MG63 (cell line): ENCODE results near the gene STRBP. TPM values are rescaled to one million over a fixed set of nuclear protein-coding genes. Genes with fewer than 3 reads are reported as not detected.
"Not testable (repeated sequence)": the region's sequence is repeated elsewhere in the genome, so short reads cannot be mapped to it uniquely, and the experiment has no call there.

ENCODE experiments used
- DNase-seq: peaks from one replicate; pipeline ENCODE4 v3.0.0-alpha.2; 2020
- H3K27me3 ChIP-seq: fragments of 250-450 bp; sonication (Bioruptor Pico); 2 replicates; pipeline ENCODE4 v1.5.1; 2020; ENCODE audit warnings: mild to moderate bottlenecking, moderate library complexity
- H3K36me3 ChIP-seq: fragments of 250-450 bp; sonication (Bioruptor Pico); 2 replicates; pipeline ENCODE4 v1.5.1; 2020; ENCODE audit warnings: mild to moderate bottlenecking, moderate library complexity
- H3K4me3 ChIP-seq: fragments of 250-450 bp; sonication (Bioruptor Pico); 2 replicates; pipeline ENCODE4 v1.5.1; 2020; ENCODE audit warnings: mild to moderate bottlenecking, moderate library complexity
- H3K9me3 ChIP-seq: fragments of 250-450 bp; sonication (Bioruptor Pico); 2 replicates; pipeline ENCODE4 v1.5.1; 2020; ENCODE audit warnings: mild to moderate bottlenecking, moderate library complexity
- total RNA-seq: library from RNA; depleted of rRNA; stranded (reverse); fragments of >200 nt; shearing (Covaris generic); gene quantifications from 2 replicates; pipeline ENCODE4 v1.2.3, GENCODE V29; 2014; ENCODE audit warnings: low replicate concordance; rRNA removed

Gene STRBP
- total RNA-seq: 8.1 and 8.6 TPM in 2 replicates

DNA sequence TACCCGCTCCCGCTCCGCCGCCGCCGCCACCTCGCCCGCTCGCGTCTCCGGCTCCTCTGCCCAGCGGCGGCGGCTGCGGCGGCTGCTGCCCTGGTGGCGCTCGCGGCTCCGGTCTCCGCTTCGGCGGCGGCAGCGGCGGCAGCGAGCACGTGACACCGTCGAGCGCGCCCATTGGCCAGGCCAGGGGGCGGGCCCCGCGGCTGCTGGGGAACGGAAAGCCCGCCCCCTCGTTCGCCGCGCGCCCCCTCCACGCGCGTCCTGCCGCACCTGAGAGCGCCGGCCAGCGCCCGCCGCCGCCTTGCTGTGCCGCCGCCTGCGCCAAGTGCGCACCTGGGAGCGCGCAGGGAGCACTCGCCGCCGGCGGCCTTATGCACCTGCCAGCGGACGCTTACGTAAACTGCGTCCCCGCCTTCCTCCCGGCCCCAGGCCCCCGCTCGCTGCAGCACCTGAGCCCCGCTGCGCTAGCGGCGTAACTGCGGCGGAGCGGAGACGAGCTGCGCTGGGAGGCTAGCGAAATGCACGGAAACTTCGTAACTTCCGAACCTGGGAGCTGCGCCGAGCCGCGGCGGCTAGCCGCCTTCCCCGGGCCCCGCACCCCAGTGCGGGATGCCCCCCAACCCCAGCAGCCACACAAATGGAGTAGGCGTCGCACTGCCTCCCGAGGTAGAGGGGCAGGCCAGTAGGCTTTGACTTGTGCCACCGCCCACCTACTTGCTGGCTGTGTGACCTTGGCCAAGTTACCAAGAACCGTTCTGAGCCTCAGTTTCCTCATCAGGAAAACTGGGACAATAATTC is at the start of gene STRBP:
Gene STRBP, minus strand, starts transcription at position 122 of the 795 bp plus-strand sequence. CDS start 84,452 bp downstream, outside the sequence.
- DNase-seq: peak; percentile 82
- peak within 1 kb of the TSS; percentile 63 for H3K4me3 ChIP-seq
- H3K27me3 ChIP-seq: peaks cover 12% of the 10 kb centered on the region; the same call in 1 of the 2 replicates
- no peaks in the 10 kb centered on the region for H3K9me3 ChIP-seq
- no peaks in the 10 kb centered on the region for H3K36me3 ChIP-seq

DNA sequence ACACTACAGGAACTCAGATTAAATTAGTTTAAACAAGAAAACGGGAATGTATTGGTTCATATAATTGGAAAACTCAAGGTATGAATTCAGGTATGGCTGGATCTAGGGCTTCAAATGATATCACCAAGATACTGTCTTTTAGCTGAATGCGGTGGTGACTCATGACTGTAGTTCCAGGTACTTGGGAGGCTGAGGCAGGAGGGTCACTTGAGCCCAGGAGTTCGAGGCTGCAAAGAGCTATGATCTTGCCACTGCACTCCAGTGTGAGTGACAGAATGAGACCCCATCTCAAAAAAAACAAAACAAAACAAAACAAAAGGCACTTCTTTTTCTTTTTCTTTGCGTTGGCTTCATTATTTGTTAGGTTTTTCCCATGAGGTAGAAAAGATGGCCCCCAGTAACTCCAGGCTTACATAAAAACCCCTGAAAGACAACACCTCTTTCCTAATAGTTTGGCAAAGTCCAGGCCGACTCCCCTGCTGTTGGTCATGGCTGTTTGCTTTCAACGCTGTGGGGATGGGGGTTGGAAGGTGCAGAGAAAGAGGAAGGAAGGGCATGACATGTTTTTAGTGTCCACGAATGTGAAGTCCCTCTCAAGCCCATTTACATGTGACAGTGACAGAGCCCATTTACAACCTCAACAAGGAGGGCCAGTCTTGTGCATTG is 47.8 kb upstream of the STRBP start:
- H3K4me3 ChIP-seq: no peak overlapping the region
- no peak for DNase-seq
- H3K9me3 ChIP-seq: no peaks in the 10 kb centered on the region
- no peaks in the 10 kb centered on the region for H3K36me3 ChIP-seq
- no peaks in the 10 kb centered on the region for H3K27me3 ChIP-seq

DNA sequence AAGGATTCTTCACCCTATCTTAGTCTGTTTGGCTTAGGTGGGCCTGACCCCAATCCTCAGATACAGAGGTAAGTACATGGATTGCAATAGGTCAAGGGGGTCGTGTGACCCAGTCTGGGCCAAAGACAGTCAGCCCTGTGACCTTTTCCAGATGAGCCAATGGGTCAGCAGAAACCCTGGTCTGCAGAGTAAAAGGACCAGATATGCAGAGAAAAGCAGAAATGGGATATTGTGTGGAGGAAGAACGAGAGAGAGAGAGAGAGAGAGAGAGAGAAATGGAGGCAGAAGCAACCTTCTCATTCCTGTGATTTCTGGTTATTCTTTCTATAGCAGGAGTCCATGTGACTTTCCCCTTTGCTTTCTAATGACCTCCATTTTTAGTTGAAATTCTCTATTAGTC is 47.2 kb upstream of the STRBP start:
- no peaks in the 10 kb centered on the region for H3K9me3 ChIP-seq
- no peak overlapping the region for H3K4me3 ChIP-seq
- no peaks in the 10 kb centered on the region for H3K27me3 ChIP-seq
- no peaks in the 10 kb centered on the region for H3K36me3 ChIP-seq
- no peak for DNase-seq

DNA sequence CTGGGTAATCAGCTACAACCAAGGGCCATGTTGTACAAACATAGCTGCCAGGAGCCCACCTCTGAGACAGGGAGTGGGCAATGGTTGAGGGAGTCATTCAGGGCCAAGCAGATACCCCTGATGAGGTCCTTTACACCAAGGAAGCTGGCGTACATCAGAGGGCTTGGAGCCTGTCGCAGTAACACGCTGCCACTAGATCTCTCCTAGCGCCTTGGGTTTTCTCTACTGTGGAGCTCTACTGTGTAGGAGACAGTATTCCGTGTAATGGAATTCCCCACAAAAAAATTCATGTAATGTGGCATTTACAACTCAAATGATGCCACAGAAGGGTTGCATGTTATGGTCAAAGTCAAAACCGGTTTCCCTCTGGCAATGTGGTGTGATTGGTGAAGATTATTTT is 46.2 kb upstream of the STRBP start:
- H3K9me3 ChIP-seq: no peaks in the 10 kb centered on the region
- DNase-seq: no peak
- no peaks in the 10 kb centered on the region for H3K36me3 ChIP-seq
- no peaks in the 10 kb centered on the region for H3K27me3 ChIP-seq
- no peak overlapping the region for H3K4me3 ChIP-seq

DNA sequence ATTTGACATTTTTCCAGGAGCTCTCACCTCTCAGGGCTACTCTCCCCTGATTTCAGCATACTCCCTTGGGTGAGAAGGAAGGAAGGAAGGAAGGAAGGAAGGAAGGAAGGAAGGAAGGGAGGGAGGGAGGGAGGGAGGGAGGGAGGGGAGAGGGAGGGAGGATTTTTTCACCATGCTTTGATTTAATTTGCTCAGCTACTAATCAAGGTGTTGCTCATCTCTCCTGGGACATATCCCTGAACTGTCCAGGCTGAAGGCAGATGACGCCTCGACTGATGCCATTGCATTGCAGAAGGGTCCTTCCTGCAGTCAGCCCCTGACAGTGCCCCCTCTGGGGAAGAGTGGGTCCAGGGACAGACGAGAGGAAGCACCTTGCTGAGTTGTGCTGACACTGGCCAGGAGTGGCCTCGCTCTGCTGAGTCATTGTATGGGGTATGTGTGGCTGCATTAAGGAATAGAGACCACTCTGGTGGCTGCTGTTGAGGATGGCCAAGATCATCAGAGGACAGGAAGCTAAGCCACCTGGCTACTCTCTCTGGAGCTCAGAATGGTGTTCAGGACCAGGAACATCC is 44.0 kb upstream of the STRBP start:
- H3K36me3 ChIP-seq: no peaks in the 10 kb centered on the region
- H3K4me3 ChIP-seq: no peak overlapping the region
- no peaks in the 10 kb centered on the region for H3K27me3 ChIP-seq
- no peak for DNase-seq
- H3K9me3 ChIP-seq: no peaks in the 10 kb centered on the region

DNA sequence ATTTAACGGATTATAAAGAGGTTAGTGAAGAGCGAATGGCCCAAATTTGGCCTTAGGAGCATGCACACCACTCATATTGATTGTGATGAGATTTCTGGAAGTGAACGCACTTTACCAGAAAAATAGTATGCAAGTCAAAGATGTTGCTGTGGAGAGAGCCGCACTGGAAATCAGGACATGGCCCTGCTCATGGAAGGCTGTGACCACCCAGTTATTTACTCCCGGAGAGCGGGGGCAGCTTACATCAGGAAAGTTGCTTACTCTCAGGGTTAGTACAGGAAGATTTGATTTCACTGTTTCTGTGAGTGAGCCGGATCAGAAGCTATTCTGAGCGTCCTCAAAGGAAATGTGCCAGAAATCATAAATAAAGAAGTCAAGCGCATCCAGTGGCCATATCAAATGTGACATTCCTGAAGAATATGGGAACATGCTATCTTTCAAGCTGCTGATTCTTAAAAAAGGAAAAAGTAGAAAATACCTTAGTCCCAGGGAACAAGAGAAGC is 42.9 kb upstream of the STRBP start:
- no peak for DNase-seq
- Histone ChIP-seq H3K36me3 (no peaks in the 10 kb centered on the region), H3K4me3 (no peak overlapping the region), H3K27me3 (no peaks in the 10 kb centered on the region), H3K9me3 (no peaks in the 10 kb centered on the region)

DNA sequence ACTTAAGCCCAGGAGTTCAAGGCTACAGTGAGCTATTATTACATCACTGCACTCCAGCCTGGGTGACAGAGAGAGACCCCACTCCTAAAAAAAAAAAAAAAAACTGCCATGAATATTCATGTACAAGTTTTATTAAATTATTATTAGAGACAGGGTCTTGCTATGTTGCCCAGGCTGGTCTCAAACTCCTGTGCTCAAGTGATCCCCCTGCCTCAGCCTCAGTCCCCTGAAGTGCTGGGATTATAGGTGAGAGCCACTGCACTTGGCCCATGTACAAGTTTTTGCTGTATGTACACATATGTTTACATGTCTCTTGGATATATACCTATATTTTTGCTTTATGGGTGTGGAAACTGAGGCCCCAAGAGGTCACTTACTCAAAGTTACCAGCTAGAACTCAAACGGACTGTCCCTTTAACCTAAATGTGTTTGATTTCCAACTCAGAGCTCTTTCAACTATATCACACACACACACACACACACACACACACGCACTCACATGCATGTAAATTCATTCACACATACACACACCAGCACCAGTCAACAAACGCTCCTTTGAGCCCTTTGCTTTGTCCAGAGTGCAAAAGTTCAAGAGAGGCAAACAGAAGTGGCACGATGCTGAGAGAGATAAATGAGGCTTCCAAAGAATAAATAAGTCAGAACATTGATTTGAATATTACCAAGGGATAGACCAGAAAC is 42.3 kb upstream of the STRBP start:
- Histone ChIP-seq H3K27me3 (no peaks in the 10 kb centered on the region), H3K9me3 (no peaks in the 10 kb centered on the region), H3K36me3 (no peaks in the 10 kb centered on the region), H3K4me3 (no peak overlapping the region)
- DNase-seq: no peak

DNA sequence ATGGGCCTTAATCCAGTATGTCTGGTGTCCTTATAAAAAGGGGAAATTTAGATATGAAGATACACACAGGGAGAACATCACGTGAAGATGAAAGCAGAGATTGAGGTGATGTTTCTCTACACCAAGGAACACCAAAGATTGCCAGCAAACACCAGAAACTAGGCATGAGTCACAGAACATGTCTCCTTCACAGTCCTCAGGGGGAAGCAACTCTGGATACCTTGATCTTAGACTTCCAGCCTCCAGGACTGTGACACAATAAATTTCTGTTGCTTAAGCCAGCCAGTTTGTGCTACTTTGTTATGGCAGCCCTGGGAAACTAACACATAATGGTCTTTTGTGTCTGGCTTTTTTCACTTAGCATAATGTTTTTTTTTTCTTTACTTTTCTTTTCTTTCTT is 41.2 kb upstream of the STRBP start:
- DNase-seq: no peak

DNA sequence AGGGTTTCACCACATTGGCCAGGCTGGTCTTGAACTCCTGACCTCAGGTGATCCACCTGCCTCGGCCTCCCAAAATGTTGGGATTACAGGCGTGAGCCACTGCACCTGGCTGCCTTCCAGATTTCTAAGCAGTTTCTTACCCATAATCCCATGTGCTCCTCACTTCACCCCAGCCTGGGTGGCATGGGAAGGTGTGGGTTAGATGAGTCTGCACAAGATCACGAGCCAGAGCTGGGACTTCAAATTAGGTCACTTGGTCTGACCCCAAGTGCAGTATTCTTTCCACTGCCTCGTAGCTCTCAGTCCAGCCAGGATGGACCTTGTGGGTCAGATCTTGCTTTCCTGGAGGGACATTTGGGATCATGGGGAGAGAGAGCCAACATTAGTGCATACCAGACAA is 37.5 kb upstream of the STRBP start:
- no peaks in the 10 kb centered on the region for H3K9me3 ChIP-seq
- no peaks in the 10 kb centered on the region for H3K27me3 ChIP-seq
- no peak for DNase-seq
- no peak overlapping the region for H3K4me3 ChIP-seq
- no peaks in the 10 kb centered on the region for H3K36me3 ChIP-seq

More for the DNA sequence above, 41.2 kb upstream of the STRBP start:
- Histone ChIP-seq H3K36me3 (no peaks in the 10 kb centered on the region), H3K9me3 (no peaks in the 10 kb centered on the region), H3K27me3 (no peaks in the 10 kb centered on the region), H3K4me3 (no peak overlapping the region)

DNA sequence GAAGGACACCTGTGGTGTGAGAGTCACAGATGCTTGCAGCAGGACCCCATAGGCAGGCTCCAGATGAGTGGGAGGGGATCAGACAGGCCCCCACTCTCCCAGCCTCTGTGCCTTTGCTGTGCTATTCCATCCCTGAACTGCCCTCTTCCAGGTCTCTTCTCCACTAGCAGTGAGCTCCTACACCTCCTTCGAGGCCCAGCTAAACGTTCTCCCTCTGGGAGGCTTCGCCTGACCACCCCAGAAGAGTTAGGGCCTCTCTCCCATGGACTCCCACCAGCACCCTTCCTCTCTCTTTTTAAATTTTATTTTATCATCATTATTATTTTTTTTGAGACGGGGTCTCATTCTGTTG is 35.9 kb upstream of the STRBP start:
- Histone ChIP-seq H3K4me3 (no peak overlapping the region), H3K36me3 (no peaks in the 10 kb centered on the region), H3K27me3 (no peaks in the 10 kb centered on the region), H3K9me3 (no peaks in the 10 kb centered on the region)
- DNase-seq: no peak

DNA sequence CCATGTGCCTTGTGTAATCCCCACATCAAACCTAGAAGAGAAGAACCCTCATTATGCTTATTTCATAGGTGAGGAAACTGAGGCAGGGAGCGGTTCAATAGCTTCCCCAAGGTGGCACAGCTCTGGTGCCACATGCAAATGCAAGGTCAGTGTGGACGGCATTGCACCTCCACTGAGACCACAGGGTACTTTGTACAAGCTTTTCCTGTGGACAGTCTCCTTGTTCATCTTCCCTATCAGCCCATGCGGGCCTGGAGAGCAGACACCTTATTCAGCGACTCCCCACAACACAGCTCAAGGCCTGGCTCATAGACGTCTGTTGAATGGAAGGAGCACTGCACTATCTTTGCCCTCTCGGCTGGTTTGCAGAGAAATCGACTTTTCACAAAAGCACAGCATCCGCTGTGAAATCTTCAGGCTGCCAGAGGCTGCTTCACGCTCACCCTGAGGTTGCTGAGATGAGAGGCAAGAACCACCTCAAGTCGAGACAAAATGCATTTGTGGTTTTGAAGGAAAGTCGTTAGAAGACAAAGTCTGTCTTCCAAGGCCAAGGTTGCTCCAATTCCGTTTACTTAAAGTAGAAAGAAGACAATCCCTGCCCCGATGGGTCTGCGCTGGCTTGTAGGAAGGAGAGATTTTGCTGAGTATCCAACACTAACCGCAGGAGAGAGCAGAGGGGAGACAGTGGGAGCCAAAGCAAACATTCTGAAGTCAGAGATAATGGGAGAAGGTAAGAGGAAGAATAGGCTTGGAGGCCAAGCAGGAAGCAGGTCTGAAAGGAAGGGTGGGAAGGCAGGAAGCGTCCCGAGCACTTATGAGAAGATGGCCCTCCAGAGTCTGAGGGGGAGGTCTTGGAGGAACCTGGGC is 34.2 kb upstream of the STRBP start:
- DNase-seq: no peak
- H3K36me3 ChIP-seq: no peaks in the 10 kb centered on the region
- H3K9me3 ChIP-seq: no peaks in the 10 kb centered on the region
- no peak overlapping the region for H3K4me3 ChIP-seq
- H3K27me3 ChIP-seq: no peaks in the 10 kb centered on the region

DNA sequence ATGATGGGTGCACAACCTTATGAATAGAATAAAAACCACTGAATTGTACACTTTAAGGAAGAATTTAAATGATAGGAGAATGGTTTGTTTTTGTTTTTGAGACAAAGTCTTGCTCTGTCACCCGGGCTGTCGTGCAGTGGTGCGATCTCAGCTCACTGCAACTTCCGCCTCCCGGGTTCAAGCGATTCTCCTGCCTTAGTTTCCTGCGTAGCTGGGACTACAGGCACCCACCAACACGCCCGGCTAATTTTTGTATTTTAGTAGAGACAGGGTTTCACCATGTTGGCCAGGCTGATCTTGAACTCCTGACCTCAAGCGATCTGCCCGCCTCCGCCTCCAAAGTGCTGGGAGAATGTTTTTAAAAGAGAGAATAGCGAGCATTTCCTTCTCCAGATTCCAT is 33.5 kb upstream of the STRBP start:
- H3K9me3 ChIP-seq, H3K4me3 ChIP-seq, DNase-seq, H3K27me3 ChIP-seq, H3K36me3 ChIP-seq: not testable (repeated sequence)

DNA sequence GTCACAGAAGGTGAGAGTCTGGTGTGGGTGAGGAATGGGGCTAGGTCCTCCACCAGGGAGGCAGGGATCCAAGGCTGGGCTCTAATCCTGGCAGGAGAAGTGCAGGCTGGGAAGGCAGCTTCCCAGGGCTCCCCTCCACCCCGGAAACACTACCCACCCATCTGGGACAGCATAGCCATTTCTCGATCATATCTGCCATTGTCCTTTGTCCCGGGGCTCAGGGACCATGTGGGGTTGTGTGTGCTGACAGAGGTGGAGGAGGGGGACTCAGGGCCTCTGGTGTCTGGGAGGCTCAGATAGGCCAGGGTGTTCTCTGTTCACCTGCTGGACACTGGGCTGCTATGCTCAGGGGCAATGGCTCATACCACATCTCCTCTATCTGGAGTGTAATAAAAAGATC is 32.2 kb upstream of the STRBP start:
- no peak for DNase-seq

DNA sequence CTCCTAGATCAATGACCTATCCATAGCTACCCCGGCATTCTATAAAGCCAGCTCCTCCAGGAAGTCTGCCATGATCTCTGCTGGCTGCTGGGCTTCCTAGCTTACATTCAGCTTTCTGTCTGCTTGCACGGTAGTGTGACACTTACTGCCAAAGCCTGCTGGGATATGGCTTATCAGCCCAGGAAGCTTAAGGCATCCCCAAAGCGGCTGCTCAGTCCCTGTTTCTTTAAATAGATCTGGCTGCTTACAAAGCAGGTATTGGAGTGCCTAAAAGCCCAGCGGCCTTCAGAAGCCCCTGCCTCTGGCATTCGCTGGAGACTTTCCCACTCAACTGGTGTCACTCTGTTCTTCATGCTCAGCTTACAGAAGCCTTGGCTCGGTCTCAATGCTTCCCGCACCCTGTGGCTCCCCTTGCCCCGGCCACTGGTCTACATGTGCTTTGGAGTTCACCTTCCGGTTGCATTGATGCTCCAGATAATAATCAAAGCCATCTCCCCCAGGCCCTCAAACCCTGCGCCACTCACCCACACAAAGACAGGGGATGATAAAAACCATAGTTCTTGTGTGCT is 31.3 kb upstream of the STRBP start:
- H3K9me3 ChIP-seq: no peaks in the 10 kb centered on the region
- no peaks in the 10 kb centered on the region for H3K27me3 ChIP-seq
- H3K4me3 ChIP-seq: no peak overlapping the region
- DNase-seq: no peak
- H3K36me3 ChIP-seq: no peaks in the 10 kb centered on the region

More for the DNA sequence above, 32.2 kb upstream of the STRBP start:
- Histone ChIP-seq H3K27me3 (no peaks in the 10 kb centered on the region), H3K9me3 (no peaks in the 10 kb centered on the region), H3K36me3 (no peaks in the 10 kb centered on the region), H3K4me3 (no peak overlapping the region)

DNA sequence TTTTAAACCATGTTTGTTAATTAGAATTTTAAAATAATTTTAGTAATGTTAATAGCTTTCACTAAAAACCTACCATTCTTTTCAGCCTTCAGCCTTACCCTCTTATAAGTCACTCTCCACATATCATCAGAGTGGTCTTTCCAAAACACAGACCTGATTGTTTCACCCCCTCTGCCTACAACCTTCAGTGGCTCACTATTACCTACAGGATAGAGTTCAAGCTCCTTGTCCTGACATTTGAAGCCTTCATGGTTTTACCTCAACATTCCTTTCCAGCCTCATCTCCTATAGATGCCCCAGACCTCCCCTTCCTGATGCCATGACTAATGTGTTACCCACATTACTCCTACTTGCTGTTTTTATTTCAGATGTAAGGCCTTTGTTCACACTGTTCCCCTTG is 27.8 kb upstream of the STRBP start:
- no peak for DNase-seq

DNA sequence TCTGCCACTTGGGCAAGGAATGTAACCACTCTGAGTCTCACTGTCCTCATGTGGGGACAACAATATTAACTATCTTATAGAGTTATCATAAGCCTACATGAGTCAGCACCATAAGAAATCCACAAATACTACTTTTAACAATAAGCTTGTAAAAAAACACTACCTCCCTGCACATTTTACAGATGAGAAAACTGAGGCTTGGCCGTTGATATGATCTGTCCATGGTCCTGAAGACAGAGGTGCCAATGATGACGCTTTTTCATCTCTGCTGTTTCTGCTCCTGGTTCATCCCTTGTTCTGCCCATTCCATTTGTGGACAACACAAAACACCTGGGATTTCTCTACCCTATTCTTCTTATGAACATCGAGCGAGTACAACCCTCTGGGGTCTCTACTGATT is 23.4 kb upstream of the STRBP start:
- no peak for DNase-seq
- Histone ChIP-seq H3K9me3 (no peaks in the 10 kb centered on the region), H3K27me3 (no peaks in the 10 kb centered on the region; the same call in 1 of the 2 replicates), H3K36me3 (no peaks in the 10 kb centered on the region), H3K4me3 (no peak overlapping the region)

More for the DNA sequence above, 27.8 kb upstream of the STRBP start:
- Histone ChIP-seq H3K36me3 (no peaks in the 10 kb centered on the region), H3K9me3 (no peaks in the 10 kb centered on the region), H3K27me3 (no peaks in the 10 kb centered on the region; the same call in 1 of the 2 replicates), H3K4me3 (no peak overlapping the region)
